GF-D8 (cell line): Measurements from ENCODE around the gene BRME1.
"Not testable (repeated sequence)": the region's sequence is repeated elsewhere in the genome, so short reads cannot be mapped to it uniquely, and the experiment has no call there.

Source experiments
- DNase-seq: peaks from one replicate; lab custom pipeline; 2025; lab: John Stamatoyannopoulos, UW

The BRME1 gene

GRCh38 chr19:13865571-13866462, 40.1 kb downstream of the BRME1 start:
- DNase-seq: peak; percentile 27

GRCh38 chr19:13864667-13865570, 41.0 kb downstream of the BRME1 start:
- no peak for DNase-seq

- DNase-seq: peak; percentile 16
These were observed 41.8 kb downstream of the BRME1 start for GRCh38 chr19:13864046-13864666.

GRCh38 chr19:13861714-13862531, 44.0 kb downstream of the BRME1 start:
- DNase-seq: peak; percentile 58

GRCh38 chr19:13861392-13861713, 44.6 kb downstream of the BRME1 start:
- DNase-seq: no peak

- no peak for DNase-seq
These were observed 45.1 kb downstream of the BRME1 start for GRCh38 chr19:13860679-13861391.

GRCh38 chr19:13859361-13859880, 46.5 kb downstream of the BRME1 start:
- no peak for DNase-seq

GRCh38 chr19:13856497-13856896, 49.4 kb downstream of the BRME1 start:
- no peak for DNase-seq

GRCh38 chr19:13852171-13852707, 53.7 kb downstream of the BRME1 start:
- not testable (repeated sequence) for DNase-seq

GRCh38 chr19:13851734-13852114, 54.2 kb downstream of the BRME1 start:
- not testable (repeated sequence) for DNase-seq

GRCh38 chr19:13850910-13851733, 54.8 kb downstream of the BRME1 start:
- DNase-seq: no peak

GRCh38 chr19:13849991-13850909, 55.7 kb downstream of the BRME1 start:
- DNase-seq: no peak

GRCh38 chr19:13848798-13849676, 56.9 kb downstream of the BRME1 start:
- no peak for DNase-seq

GRCh38 chr19:13848340-13848677, 57.6 kb downstream of the BRME1 start:
- DNase-seq: no peak

GRCh38 chr19:13847407-13848339, 58.2 kb downstream of the BRME1 start:
- peak; percentile 67 for DNase-seq
